ENCODE data around the gene DSCAM. TPM values are rescaled to one million over a fixed set of nuclear protein-coding genes. Genes with fewer than 3 reads are reported as not detected.

DSCAM gene
- total RNA-seq, 1 experiment from 2014 or later = not detected

GRCh38 chr21:40517646-40518045 is 329.3 kb downstream of the DSCAM start:
- DNase-seq (ENCODE audit: low read depth, low spot score) = no peak
- Histone ChIP-seq H3K9ac (ENCODE audit: low read length) (no peak overlapping the region), H3K9me2 (ENCODE audit: insufficient read depth) (no peaks in the 10 kb centered on the region), H3K27ac (ENCODE audit: low read depth, low read length) (no peak overlapping the region), H4K20me1 (ENCODE audit: insufficient read depth) (no peaks in the 10 kb centered on the region), H3K27me3 (ENCODE audit: insufficient read depth, low read length) (no peaks in the 10 kb centered on the region), H3K9me3 (ENCODE audit: control insufficient read depth in 1 of 2, insufficient read depth in 1 of 2, low read depth in 1 of 2, low read length in 2 of 2) (peaks cover 19 to 23% of the 10 kb centered on the region in 2 experiments; a peak in 2 of 4 replicates), H3K36me3 (ENCODE audit: control insufficient read depth in 1 of 2, insufficient read depth in 2 of 2, low read length in 2 of 2) (no peaks in the 10 kb centered on the region), H3K4me1 (ENCODE audit: control insufficient read depth in 1 of 2, insufficient read depth in 2 of 2, low read length in 2 of 2) (no peaks in the 10 kb centered on the region), H3K4me2 (ENCODE audit: low read length) (no peak overlapping the region), H3K4me3 (replicated peaks in 1 of 2; ENCODE audit: low read depth in 1 of 2, low read length in 2 of 2) (no peak overlapping the region), H2AFZ (ENCODE audit: low read depth, low read length, poor library complexity, severe bottlenecking) (no peak overlapping the region), H3K79me2 (ENCODE audit: insufficient read depth, low read length) (no peaks in the 10 kb centered on the region)
- no peak for TF ChIP-seq SP1 (IDR thresholded peaks at IDR 0.05; ENCODE audit: low read depth)
- no peak for TF ChIP-seq ZFX (IDR thresholded peaks at IDR 0.05)
- no peak for TF ChIP-seq EZH2 (IDR thresholded peaks at IDR 0.05)
- TF ChIP-seq EGR1 (IDR thresholded peaks at IDR 0.05; ENCODE audit: low read depth) = no peak
- no peak for TF ChIP-seq SRF (IDR thresholded peaks at IDR 0.05; ENCODE audit: low read depth)
- TF ChIP-seq REST (IDR thresholded peaks at IDR 0.05; ENCODE audit: low read depth) = no peak
- TF ChIP-seq TCF7L2 (IDR thresholded peaks at IDR 0.05; ENCODE audit: borderline replicate concordance, extremely low read depth, insufficient read depth, insufficient read length) = no peak
- TF ChIP-seq MAX (IDR thresholded peaks at IDR 0.05) = no peak
- TF ChIP-seq ZBTB33 (IDR thresholded peaks at IDR 0.05; ENCODE audit: extremely low read depth, insufficient replicate concordance, low read length) = no peak
- TF ChIP-seq JUND (IDR thresholded peaks at IDR 0.05) = no peak
- no peak for TF ChIP-seq ZNF274 (IDR thresholded peaks at IDR 0.05; ENCODE audit: low read depth, low read length)
- no peak for TF ChIP-seq SIN3A (IDR thresholded peaks at IDR 0.05; ENCODE audit: low read depth)
- TF ChIP-seq CEBPB (IDR thresholded peaks at IDR 0.05; ENCODE audit: low read depth) = no peak
- no peak for TF ChIP-seq CTCF (IDR thresholded peaks at IDR 0.05 in 2 of 3, conservative IDR thresholded peaks at IDR 0.05 in 1 of 3; ENCODE audit: borderline replicate concordance in 1 of 3, insufficient read depth in 1 of 3, low read depth in 2 of 3, low read length in 2 of 3)
- no peak for TF ChIP-seq POLR2A (IDR thresholded peaks at IDR 0.05; ENCODE audit: borderline replicate concordance, extremely low read depth, insufficient read depth, insufficient read length)
- no peak for TF ChIP-seq EZH2phosphoT487 (IDR thresholded peaks at IDR 0.05; ENCODE audit: borderline replicate concordance)
- intact Hi-C loops (cut with micrococcal nuclease) = no loop called here
- CTCF ChIA-PET = no interaction called here
- BruUV-seq (replicated peaks) = no TSS peak
- POLR2A ChIA-PET = no interaction called here
- ATAC-seq = no peak
- RAD21 ChIA-PET (ENCODE audit: low non-redundant PET in 1 of 2, low total read pairs in 2 of 2, uncharacterized antibody in 2 of 2, unreplicated experiment in 2 of 2) = no interaction called here

Measured in HCT116 (cell line).